Stimulated activated CD4-positive, alpha-beta T cell treated with anti-CD3 and anti-CD28 coated beads, Interleukin-12 subunit alpha, Interleukin-12 subunit beta, amount 100 ng/mL, for 48 hours (primary cell): ENCODE results near the gene NFIA.

Source experiments
- DNase-seq, 3 donors: peaks; one replicate each; pipeline ENCODE4 v3.0.0-alpha.2; 2020; ENCODE audit warnings: low read depth in 2 of 3, low spot score in 1 of 3

The NFIA gene

DNA sequence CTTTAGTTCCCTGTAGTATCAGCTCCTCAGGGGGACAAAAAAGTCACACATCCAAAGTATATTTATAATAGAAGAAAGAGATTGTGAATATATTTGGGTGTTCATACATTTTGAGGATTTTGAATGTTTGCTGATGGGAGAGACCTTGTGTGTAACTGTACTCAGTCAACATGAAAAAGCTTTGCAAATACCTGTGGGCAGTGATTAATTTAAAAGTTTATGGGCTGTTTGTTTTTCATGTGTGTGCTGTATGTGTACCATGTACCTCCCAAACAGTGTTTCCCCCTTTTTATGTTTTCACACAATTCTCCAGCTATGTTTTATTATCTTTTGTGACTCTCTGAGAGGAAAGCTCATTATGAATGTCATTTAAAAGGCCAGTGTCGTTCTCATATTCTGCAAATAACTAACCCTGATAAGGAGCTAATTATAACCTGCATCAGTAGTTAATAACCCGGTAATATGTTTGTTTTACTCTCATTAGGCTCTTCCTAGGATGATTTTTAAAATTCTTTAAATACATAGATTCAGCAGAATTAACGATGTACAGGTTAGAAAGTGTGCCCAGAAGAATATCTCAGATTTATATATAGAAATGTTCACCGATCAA is 271.5 kb downstream of the NFIA start:
- DNase-seq = no peak

DNA sequence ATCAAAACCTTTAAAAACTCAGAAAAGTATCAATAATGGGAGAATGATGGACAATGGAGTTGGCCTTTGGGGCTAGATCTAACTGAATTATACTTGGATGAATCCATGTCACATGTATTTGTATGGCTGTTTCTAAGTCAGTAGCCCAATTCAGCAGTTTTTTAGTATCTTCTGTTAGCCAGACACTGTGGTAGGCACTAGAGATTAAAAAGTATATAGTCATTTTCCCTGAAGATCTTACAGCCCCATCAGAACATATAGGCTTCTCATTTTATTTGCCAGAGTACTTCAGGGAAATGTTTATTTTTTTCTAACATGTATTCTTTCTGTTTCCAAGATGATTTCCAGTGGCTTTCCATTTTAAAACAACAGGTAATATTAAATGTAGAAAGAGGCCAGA is 273.7 kb downstream of the NFIA start:
- DNase-seq = no peak

DNA sequence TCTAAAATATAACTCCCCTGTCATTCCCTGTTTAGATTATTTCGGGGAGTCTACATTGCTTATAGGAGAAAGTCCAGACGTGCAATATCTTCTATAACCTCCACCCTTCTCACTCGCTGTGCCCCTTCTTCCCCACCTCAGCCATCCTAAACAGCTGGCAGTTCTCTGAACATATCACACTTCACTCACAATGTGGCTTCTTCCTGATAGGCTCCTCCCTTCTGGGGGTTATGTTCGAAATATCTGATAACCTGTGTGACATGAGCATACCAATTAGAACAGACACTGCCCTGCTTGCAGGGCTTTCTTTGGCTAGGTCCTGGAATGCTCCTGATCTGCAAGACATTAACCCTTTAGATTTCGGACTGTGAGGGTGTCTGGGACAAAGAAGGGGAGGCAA is 274.6 kb downstream of the NFIA start:
- DNase-seq = no peak

DNA sequence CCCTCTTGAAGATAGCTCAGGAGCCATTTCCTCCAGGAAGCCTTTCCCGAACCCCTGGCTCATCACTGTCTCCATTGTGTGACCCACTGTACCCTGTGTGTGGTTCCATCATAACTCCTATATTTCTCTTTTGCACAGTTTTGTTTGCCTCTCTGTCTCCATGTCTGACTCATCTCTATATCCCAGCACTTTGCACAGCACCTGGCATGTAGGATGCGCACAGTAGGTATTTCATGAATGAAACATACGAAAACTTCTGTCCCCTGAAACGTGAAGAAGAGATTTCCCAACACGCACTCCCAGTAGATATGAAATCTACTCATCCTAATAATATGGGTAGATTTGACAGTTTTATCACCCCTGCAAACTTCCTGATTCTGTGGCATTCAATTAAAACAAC is 275.2 kb downstream of the NFIA start:
- no peak for DNase-seq

DNA sequence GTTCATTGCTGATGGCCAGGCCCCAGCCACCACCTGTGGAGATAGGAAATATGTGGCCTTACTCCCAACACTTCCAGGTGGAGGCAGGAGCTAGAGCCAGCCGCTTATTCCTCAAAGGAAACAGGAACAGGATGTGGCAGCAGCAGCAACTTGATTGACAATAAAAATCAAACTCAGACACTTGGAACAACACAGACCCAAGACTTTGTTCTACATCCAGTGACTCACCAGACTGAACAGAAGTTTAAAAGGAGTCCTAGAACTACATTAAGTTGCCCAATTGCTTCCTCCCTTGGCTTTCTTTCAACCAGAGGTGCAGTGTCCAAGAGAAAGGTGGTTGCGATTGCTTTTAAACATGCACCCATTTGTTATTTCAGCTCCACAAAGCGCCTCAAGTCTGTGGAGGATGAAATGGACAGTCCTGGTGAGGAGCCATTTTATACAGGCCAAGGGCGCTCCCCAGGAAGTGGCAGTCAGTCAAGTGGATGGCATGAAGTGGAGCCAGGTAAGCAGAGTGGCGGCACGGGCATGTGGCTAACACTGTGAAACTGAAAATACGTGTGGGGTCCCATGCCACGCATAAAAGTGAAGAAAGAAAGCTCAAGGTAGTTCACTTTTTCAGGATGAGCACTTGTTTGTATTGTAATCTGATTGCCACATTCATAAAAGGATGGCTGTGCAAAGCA is 276.6 kb downstream of the NFIA start:
- DNase-seq = no peak

DNA sequence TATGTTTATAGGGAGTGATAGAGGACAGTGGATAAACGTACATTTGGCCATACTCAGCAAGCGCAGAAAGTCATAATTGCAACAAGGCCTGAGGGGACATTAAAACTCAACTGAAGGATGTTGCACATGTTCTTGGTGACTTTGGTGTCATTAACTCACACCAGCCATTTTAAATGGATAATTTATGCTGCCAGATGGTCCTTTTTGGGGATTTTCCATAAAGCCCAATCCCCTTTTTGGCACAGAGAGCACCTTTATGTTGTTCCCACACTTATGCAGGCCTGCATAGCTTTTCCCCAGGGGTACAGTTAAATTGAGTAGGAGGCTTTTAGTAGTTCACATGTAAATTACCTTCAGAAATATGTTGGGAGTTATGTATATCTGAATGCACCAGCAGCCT is 279.6 kb downstream of the NFIA start:
- DNase-seq = no peak

DNA sequence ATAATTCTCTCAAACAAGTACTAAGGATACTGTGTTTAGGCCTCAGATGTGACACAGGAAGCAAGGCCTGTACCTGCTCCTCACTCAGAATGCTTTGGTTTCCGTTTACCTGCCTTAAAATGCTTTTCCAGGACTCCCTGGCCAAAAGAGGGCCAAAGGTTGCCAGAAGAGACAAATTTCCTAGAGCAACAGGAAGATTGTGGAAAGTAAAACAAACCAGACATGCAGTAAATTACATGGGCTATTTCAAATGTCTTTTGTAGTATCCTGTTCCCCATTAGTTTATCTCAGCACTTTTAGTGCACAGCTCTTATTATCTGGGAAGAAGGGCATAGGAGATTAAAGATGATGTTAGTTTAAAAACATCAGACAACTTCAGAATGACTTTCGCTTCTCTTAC is 280.0 kb downstream of the NFIA start:
- DNase-seq = no peak

DNA sequence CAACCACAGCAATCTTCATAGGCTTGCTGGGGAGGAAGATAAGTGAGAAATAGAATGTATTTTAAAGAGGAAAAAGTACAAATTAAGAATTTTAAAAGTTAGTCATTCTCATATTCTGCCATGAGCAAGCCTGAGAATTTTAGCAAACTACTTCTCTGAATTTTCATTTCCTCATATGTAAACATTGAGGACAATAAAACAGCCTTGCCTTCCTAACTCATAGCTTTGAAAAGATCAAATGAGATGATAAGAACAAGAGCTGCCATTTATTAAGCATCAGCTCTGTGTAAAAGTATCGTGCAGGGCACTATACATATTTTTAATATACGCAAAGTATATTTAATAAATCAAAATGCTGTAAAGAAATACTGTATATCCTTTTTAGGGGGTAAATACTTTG is 286.0 kb downstream of the NFIA start:
- DNase-seq = no peak

DNA sequence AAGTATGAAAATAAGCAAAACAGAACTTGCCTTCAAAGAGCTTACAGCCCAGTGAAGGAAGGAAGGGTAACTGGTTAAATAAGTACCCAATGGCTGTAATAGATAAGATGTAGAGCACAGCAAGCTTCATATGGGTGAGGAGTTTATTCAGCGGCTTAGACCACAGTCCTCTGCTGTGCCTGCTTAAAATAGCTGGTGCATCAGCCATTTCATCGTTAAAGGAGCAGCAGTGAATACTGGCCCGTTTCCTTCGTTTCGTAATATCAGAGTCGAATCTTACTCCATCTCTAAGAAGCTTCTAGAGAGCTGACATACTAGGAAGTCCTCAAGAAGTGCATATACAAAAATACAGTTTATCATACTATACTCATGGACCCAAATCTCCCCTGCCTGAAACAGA is 286.5 kb downstream of the NFIA start:
- DNase-seq = no peak

DNA sequence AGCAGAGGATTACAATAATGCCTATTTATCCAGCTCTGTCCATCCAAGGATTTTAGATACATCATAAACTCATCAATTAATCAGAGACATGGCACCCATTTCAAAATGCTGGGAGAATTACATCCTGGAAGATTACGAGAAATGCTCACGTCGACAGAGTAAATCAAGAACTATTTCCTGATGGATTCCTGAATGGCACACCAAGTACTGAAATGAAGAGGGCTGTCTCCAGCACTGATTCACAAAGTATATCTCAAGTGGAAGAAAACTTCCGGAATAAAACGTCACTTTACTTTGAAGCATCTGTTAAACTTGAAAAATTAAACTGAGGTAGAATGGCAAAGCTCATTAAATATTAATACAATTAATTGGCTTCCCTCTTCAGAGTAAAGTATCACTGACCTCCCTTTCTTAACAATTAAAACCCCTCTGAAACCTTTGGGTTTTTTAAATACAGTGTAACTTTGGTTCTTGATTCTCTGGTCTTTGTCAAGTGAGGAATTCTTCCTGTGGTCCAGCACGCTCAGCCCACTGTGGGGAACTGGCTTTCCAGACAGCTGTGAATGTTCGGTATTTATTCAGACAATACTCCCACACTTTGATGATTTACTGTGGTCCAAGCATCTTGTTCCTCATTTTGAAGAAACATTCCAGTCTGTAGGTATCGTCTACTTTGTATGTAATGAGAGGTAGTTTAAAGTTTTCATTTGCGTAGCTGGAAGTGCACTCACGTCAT is 288.0 kb downstream of the NFIA start:
- DNase-seq = no peak

DNA sequence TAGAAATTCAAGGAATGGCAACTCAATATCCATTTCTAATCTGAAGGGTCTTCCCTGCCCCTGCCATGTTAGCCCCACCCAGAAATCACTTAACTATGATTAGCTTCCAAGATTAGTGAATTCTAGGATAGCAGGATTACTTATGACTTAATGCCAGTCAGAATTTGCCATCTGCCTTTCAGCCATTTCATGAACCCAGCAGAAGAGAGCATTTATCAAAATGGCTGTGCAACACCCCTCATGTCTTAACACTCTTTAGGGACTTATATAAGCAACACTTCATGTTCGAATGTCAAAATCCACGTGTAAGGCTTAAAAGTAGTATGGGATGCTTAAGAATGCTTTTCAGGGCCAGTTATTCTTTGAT is 288.5 kb downstream of the NFIA start:
- no peak for DNase-seq

DNA sequence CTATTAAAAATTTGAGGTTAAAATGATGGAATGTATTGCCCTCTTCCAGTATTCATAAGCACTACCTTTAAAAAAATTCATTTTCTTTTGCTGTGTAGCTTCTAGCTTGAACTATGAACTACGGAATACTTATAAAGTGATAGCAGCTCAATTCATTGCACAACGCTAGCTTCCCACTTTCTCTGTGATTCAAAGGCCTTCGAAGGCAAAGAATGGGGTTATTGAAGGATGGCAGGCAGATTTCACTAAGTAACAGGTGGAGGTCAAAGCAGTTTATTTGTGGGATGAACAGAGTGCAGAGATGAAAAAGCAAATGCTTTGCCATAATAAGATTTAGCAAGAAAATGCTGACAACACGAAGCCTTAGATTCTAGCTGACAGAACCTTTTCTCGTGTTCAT is 290.6 kb downstream of the NFIA start:
- no peak for DNase-seq

DNA sequence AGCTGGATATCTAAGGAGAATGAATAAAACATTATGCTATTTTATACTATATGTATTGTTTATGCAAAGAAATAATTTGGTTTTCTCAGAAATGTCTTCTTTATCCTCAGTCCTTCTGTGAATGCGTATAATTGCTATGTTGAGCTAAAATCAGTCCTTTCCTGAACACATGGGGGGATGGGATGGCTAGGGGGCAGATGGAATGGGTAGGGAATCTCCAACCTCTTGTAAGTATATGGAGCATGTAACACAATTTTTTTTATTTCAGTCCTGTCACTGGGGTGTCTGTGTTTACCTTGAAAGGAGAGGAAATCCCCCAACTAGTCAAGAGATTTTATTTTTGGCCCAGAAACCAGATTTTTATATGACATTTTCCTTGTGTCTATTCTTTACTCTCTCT is 291.8 kb downstream of the NFIA start:
- DNase-seq = no peak

DNA sequence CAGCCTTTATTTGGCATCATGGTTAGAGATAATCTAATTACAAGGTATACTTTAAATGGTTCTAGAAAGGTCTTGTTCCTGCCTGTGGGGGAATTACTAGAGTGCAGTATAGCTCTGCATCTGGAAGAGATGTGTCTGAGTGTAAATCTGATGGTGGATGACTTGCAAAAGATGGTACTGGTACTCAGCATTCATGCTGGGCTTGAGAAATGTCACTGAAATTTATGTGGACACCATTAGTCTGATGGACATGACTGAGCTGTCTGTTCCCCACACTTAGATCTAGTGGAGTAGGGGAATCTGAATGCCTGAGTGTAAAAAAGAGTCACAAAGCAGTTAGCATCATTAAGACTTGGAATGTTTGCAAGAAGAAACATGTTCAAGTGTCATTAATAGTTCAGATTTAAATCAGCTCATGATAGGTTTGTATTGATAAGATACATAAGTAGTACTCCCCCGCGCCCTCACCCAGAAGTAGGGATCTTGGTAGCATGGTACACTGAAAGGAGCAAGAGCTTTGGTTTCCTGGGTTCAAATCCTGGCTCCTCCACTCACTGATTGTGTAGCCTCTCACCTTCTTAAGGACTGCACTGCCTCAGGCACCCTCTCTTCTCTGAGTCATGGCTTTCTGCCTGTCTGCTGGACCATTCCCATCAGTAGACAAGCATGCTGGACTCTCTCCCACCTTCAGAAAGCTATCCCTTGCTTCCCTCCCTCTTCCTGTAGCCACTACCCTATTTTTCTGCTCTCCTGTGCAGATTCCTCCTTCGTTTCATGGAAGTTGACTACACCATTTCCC is 292.9 kb downstream of the NFIA start:
- no peak for DNase-seq

DNA sequence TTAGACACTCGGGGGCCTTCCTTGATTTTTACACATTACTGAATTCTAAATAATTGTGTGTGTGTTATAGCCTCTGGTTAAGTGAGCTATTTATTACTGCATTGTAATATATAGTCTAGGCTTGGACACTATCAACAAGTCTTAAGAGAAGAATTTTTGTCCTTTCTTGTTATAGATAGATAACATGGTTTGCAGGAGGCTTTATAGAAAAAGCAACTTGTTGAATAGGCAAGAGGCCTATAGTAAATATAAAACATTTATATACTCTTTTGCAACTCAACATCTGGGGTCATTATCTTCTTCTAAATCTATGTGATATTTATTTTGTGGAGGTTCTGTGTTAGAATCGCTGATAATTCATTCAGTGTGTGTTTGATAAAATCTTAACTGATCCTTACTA is 293.8 kb downstream of the NFIA start:
- no peak for DNase-seq

DNA sequence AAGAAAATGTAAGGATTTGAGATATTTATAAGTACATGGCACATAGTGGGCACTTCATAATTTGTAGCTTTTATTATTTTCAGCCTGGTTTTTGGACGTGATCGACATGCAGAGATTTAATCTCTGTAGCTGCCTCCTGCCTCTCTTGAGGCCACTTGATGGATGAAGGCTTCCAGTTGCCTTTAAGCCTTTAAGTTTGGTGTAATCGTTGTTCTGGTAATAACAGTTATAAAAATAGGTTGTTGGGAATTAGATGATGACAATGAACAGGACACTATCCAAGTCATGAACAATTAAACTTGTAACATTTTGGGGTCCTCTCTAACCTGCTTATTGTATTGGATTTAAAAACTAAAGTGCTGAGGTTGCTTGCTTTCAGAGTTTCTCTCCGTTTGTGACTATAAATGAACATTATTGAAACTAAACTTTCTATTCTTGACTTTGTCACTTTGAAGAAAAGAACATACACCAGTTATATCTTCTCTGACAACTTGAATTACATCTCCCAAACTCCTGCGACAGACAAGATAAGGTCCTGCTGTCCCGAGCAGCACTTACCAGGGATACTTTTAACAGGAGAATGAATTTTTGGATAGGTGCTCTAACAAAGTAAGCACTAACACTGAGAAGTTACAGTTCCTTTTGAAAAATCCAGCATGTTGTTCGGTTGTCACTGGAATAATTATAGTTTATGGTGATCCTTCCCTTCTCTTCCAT is 295.0 kb downstream of the NFIA start:
- no peak for DNase-seq

DNA sequence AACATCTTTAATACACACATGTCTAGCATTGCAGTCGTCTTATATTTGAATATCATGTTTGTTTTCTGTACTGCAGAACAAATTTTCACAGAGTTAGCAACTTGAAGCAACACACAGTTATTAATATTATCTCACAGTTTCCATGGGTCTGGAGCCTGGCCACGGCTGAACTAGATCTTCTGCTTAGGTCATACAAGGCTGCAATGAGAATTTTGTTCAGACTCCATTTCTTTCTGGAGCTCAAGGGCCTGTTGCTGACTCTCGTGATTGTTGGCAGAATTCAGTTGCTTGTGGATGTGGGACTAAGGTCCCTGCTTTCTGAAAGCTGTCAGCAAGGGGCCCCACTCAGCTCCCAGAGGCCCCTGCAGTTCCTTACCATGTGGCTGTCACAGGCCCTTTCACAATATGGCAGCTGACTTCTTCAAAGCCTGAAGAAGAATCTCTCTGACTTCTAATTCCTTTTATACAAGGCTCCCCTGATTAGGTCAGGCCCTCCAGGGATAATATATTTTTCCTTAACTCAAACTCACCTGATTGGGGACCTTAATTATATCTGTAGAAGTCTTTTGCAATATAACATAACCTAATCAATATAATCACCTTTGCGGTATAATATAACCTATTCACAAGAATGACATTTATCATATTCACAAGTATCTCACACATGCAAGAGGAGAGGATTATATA is 296.3 kb downstream of the NFIA start:
- DNase-seq = no peak

DNA sequence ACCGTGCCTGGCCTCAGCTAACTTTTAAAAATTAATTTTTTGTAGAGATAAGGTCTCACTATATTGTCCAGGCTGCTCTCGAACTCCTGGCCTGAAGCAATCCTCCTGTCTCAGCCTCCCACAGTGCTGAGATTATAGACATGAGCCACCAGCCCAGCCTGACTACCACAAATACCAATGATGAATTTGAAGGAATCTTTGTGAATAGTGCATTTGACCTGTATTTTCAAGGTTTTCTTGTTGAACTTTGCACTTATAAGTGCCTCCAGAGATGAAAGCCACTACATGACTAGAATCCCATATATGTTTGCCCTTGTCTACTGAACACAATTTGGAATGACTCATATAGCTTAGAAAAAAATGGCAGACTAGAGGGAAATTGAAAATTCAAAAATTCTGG is 297.3 kb downstream of the NFIA start:
- no peak for DNase-seq

DNA sequence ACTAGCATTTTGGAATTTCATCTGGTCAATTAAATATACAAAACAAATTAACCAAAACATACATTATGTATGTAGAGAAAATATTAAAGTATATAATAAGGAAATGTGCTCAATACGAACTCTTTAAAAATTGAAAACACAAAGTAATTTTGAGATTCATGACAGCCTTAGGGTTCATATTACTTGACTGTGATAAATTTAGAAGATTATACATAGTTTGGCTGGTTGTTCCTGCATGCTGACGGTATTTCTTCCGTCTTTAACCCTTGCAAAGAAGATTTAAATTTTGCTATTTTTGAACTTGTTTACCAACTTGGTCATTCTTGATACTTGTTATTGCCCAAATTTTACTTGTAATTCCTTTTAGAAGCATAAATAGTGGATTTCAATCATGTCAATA is 298.2 kb downstream of the NFIA start:
- DNase-seq = no peak

DNA sequence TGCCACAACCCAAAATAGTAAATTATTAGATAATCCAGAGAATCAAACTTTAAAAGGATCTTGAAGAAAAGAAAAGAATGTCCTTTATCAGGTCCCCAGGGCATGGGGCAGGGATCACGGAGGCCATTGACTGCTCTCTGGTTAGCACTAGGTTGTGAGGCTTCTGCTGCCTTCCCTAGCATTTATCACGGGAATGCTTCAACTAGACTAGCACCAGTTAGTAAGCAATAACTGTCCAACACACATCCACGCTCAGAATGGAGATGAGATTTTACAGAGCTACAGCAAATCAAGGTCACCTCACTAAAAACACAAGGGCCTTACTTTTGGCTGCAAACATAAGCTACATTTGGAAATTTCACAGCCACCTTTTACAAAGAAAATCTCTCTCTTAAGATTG is 304.0 kb downstream of the NFIA start:
- no peak for DNase-seq

DNA sequence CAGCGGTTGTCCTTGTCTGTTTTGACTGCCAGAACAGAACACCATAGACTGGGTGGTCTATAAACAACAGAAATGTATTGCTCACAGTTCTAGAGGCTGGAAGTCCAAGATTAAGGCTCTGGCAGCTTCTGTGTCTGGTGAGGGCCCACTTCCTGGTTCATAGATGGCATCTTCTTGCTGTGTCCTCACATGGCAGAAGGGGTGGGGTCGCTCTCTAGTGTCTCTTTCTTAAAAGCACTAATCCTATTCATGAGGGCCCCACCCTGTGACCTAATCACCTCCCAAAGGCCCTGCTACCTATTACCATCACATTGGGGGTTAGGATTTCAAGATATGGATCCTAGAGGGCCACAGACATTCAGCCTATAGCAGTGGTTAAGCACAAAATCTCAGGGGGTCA is 304.4 kb downstream of the NFIA start:
- DNase-seq = no peak
